Dendritic cell treated with granulocyte-macrophage colony-stimulating factor and Interleukin-4, amounts not matched to agents 40 ng/mL and 50 ng/mL, for 4 days (primary cell): ENCODE results near the gene STRN4.
"Not testable (repeated sequence)": the region's sequence is repeated elsewhere in the genome, so short reads cannot be mapped to it uniquely, and the experiment has no call there.

Experiments used
- H3K27ac Mint-ChIP-seq: one replicate; pipeline ENCODE4 v1.8.0; 2022; ENCODE audit warnings: mild to moderate bottlenecking, mixed read lengths
- H3K27me3 Mint-ChIP-seq: one replicate; pipeline ENCODE4 v1.8.0; 2022; ENCODE audit warnings: mild to moderate bottlenecking, mixed read lengths
- H3K36me3 Mint-ChIP-seq: one replicate; pipeline ENCODE4 v1.8.0; 2022; ENCODE audit warnings: low read depth, mixed read lengths
- H3K4me1 Mint-ChIP-seq: one replicate; pipeline ENCODE4 v1.8.0; 2022; ENCODE audit warnings: low read depth, mixed read lengths
- H3K4me3 Mint-ChIP-seq: one replicate; pipeline ENCODE4 v1.8.0; 2022; ENCODE audit warnings: mild to moderate bottlenecking, moderate library complexity, mixed read lengths
- H3K9me3 Mint-ChIP-seq: one replicate; pipeline ENCODE4 v1.8.0; 2022; ENCODE audit warnings: mixed read lengths
- intact Hi-C: fragments of 100-400 bp; cut with micrococcal nuclease; formaldehyde crosslinking; loops from one replicate; pipeline ENCODE4 v1.15.0; 2022

STRN4 gene

GRCh38 chr19:46783670-46784069, 37.4 kb upstream of the STRN4 start:
- intact Hi-C loops = no loop called here
- peaks cover 62% of the 10 kb centered on the region for H3K4me1 Mint-ChIP-seq
- H3K27ac Mint-ChIP-seq = peak overlapping the region; percentile 90
- H3K9me3 Mint-ChIP-seq = no peaks in the 10 kb centered on the region
- H3K36me3 Mint-ChIP-seq = peaks cover 79% of the 10 kb centered on the region
- H3K4me3 Mint-ChIP-seq = peak overlapping the region; percentile 1
- no peaks in the 10 kb centered on the region for H3K27me3 Mint-ChIP-seq

GRCh38 chr19:46782355-46783019, 36.2 kb upstream of the STRN4 start:
- peaks cover 70% of the 10 kb centered on the region for H3K4me1 Mint-ChIP-seq
- H3K36me3 Mint-ChIP-seq = peaks cover 83% of the 10 kb centered on the region
- H3K9me3 Mint-ChIP-seq = no peaks in the 10 kb centered on the region
- H3K27ac Mint-ChIP-seq = peak overlapping the region; percentile 67
- H3K4me3 Mint-ChIP-seq = no peak overlapping the region
- no peaks in the 10 kb centered on the region for H3K27me3 Mint-ChIP-seq
- intact Hi-C loops = no loop called here

GRCh38 chr19:46777956-46778645, 31.9 kb upstream of the STRN4 start:
- Mint-ChIP-seq H3K4me1 (peaks cover 33% of the 10 kb centered on the region), H3K36me3 (peaks cover 84% of the 10 kb centered on the region)
- H3K4me3 Mint-ChIP-seq, H3K27me3 Mint-ChIP-seq, H3K27ac Mint-ChIP-seq, H3K9me3 Mint-ChIP-seq: not testable (repeated sequence)
- intact Hi-C loops = loop anchor here (1.0 to 2.0 kb wide), 2 partner anchors 47 to 62 kb away; no protein-coding TSS in a partner anchor

- no peak overlapping the region for H3K4me3 Mint-ChIP-seq
- H3K27ac Mint-ChIP-seq = no peak overlapping the region
- no peaks in the 10 kb centered on the region for H3K9me3 Mint-ChIP-seq
- peaks cover 77% of the 10 kb centered on the region for H3K36me3 Mint-ChIP-seq
- no peaks in the 10 kb centered on the region for H3K27me3 Mint-ChIP-seq
- intact Hi-C loops = no loop called here
- peaks cover 24% of the 10 kb centered on the region for H3K4me1 Mint-ChIP-seq
Observed at GRCh38 chr19:46776927-46777911, 31.0 kb upstream of the STRN4 start.

GRCh38 chr19:46775642-46776258, 29.5 kb upstream of the STRN4 start:
- Mint-ChIP-seq H3K27me3 (no peaks in the 10 kb centered on the region), H3K4me3 (no peak overlapping the region), H3K9me3 (no peaks in the 10 kb centered on the region), H3K36me3 (peaks cover 70% of the 10 kb centered on the region), H3K27ac (no peak overlapping the region), H3K4me1 (peaks cover 24% of the 10 kb centered on the region)
- intact Hi-C loops = no loop called here

GRCh38 chr19:46773018-46773399, 26.8 kb upstream of the STRN4 start:
- no peak overlapping the region for H3K4me3 Mint-ChIP-seq
- no peaks in the 10 kb centered on the region for H3K27me3 Mint-ChIP-seq
- intact Hi-C loops = no loop called here
- peaks cover 10% of the 10 kb centered on the region for H3K4me1 Mint-ChIP-seq
- H3K36me3 Mint-ChIP-seq = peaks cover 48% of the 10 kb centered on the region
- H3K9me3 Mint-ChIP-seq = no peaks in the 10 kb centered on the region
- no peak overlapping the region for H3K27ac Mint-ChIP-seq

- Mint-ChIP-seq H3K4me1 (peaks cover 6% of the 10 kb centered on the region), H3K36me3 (peaks cover 42% of the 10 kb centered on the region), H3K4me3 (no peak overlapping the region), H3K9me3 (no peaks in the 10 kb centered on the region), H3K27ac (no peak overlapping the region), H3K27me3 (no peaks in the 10 kb centered on the region)
- intact Hi-C loops = no loop called here
Observed at GRCh38 chr19:46772170-46773017, 26.1 kb upstream of the STRN4 start.

- H3K36me3 Mint-ChIP-seq, H3K9me3 Mint-ChIP-seq, H3K27me3 Mint-ChIP-seq, intact Hi-C loops, H3K4me3 Mint-ChIP-seq: not testable (repeated sequence)
- H3K27ac Mint-ChIP-seq = peak overlapping the region; percentile 9
- H3K4me1 Mint-ChIP-seq = peaks cover 14% of the 10 kb centered on the region
Observed at GRCh38 chr19:46768746-46769145, 22.5 kb upstream of the STRN4 start.

GRCh38 chr19:46766569-46767317, 20.5 kb upstream of the STRN4 start:
- H3K36me3 Mint-ChIP-seq = peaks cover under 1% of the 10 kb centered on the region
- H3K4me3 Mint-ChIP-seq = no peak overlapping the region
- no peak overlapping the region for H3K27ac Mint-ChIP-seq
- H3K9me3 Mint-ChIP-seq = no peaks in the 10 kb centered on the region
- H3K27me3 Mint-ChIP-seq = no peaks in the 10 kb centered on the region
- peaks cover 16% of the 10 kb centered on the region for H3K4me1 Mint-ChIP-seq
- intact Hi-C loops = no loop called here

- Mint-ChIP-seq H3K4me3 (no peak overlapping the region), H3K27ac (peak overlapping the region; percentile 59), H3K4me1 (peaks cover 21% of the 10 kb centered on the region), H3K27me3 (no peaks in the 10 kb centered on the region), H3K36me3 (no peaks in the 10 kb centered on the region), H3K9me3 (no peaks in the 10 kb centered on the region)
- intact Hi-C loops = no loop called here
Observed at GRCh38 chr19:46764817-46765291, 18.6 kb upstream of the STRN4 start.

- no peaks in the 10 kb centered on the region for H3K9me3 Mint-ChIP-seq
- no peak overlapping the region for H3K27ac Mint-ChIP-seq
- H3K4me3 Mint-ChIP-seq = no peak overlapping the region
- intact Hi-C loops = no loop called here
- H3K36me3 Mint-ChIP-seq = no peaks in the 10 kb centered on the region
- no peaks in the 10 kb centered on the region for H3K27me3 Mint-ChIP-seq
- peaks cover 38% of the 10 kb centered on the region for H3K4me1 Mint-ChIP-seq
Observed at GRCh38 chr19:46762245-46762890, 16.1 kb upstream of the STRN4 start.

- Mint-ChIP-seq H3K27ac (no peak overlapping the region), H3K4me3 (no peak overlapping the region), H3K4me1 (peaks cover 41% of the 10 kb centered on the region), H3K36me3 (peaks cover 8% of the 10 kb centered on the region), H3K9me3 (no peaks in the 10 kb centered on the region), H3K27me3 (no peaks in the 10 kb centered on the region)
- intact Hi-C loops = no loop called here
Observed at GRCh38 chr19:46761418-46761831, 15.2 kb upstream of the STRN4 start.
